CD4-positive, alpha-beta T cell (primary cell): ENCODE data around the gene UBXN7. TPM values are rescaled to one million over a fixed set of nuclear protein-coding genes. Genes with fewer than 3 reads are reported as not detected.

ENCODE experiments used
- ATAC-seq: fragments of 200-7000 bp; cut with Tn5 transposase; one replicate; pipeline ENCODE4 v1.10.0; 2022; ENCODE audit warnings: mild to moderate bottlenecking; ENCODE audit not compliant: poor library complexity
- CTCF ChIA-PET: fragments of 350-600 bp; sonication (Branson Sonifier 250); formaldehyde crosslinking; loops from one replicate; lab custom pipeline; 2021; ENCODE audit warnings: antibody characterized with exemption, inconsistent platforms; lab: Charles Lee
- POLR2A ChIA-PET: fragments of 350-600 bp; sonication (Branson Sonifier 250); formaldehyde crosslinking; loops from one replicate; lab custom pipeline; 2021; ENCODE audit warnings: antibody characterized with exemption, inconsistent platforms; lab: Charles Lee
- DNase-seq, 14 experiments: peaks; one replicate each; pipeline ENCODE4 v3.0.0-alpha.2; 2013 to 2020; ENCODE audit warnings: mixed read lengths in 2 of 14
- H3K27ac ChIP-seq, 2 donors: one replicate each; pipeline versions ENCODE4 v1.5.1 to v1.7.0; 2013; ENCODE audit warnings: low read length in 2 of 2, low read depth in 1 of 2, mild to moderate bottlenecking in 1 of 2
- H3K27me3 ChIP-seq, 2 experiments: 1 replicate in 1 of 2; 2 replicates in 1 of 2; pipeline versions ENCODE4 v1.6.1 to v1.7.0; 2013; ENCODE audit warnings: low read length in 2 of 2, control low read depth in 1 of 2, mild to moderate bottlenecking in 1 of 2, moderate library complexity in 1 of 2; ENCODE audit not compliant: insufficient read depth in 2 of 2, control insufficient read depth in 1 of 2
- H3K36me3 ChIP-seq: one replicate; pipeline ENCODE4 v1.6.1; 2013; ENCODE audit warnings: low read length, control low read depth; ENCODE audit not compliant: insufficient read depth
- H3K4me1 ChIP-seq: one replicate; pipeline ENCODE4 v1.6.1; 2013; ENCODE audit warnings: low read length, control low read depth; ENCODE audit not compliant: insufficient read depth
- H3K4me3 ChIP-seq: one replicate; pipeline ENCODE4 v1.5.1; 2013; ENCODE audit warnings: mild to moderate bottlenecking, low read length, moderate library complexity
- H3K9me3 ChIP-seq, 2 experiments: 1 replicate in 1 of 2; 2 replicates in 1 of 2; pipeline versions ENCODE4 v1.6.1 to v1.7.0; 2013; ENCODE audit warnings: low read length in 2 of 2, mild to moderate bottlenecking in 2 of 2, control low read depth in 1 of 2, moderate library complexity in 1 of 2; ENCODE audit not compliant: control insufficient read depth in 1 of 2, insufficient read depth in 1 of 2
- H3K27ac Mint-ChIP-seq: one replicate; pipeline ENCODE4 v1.8.0; 2020; ENCODE audit warnings: mixed read lengths
- H3K27me3 Mint-ChIP-seq: one replicate; pipeline ENCODE4 v1.8.0; 2021; ENCODE audit warnings: mixed read lengths
- H3K36me3 Mint-ChIP-seq: one replicate; pipeline ENCODE4 v1.8.0; 2021; ENCODE audit warnings: low read depth, mixed read lengths
- H3K4me1 Mint-ChIP-seq: one replicate; pipeline ENCODE4 v1.8.0; 2021; ENCODE audit warnings: low read depth, mixed read lengths
- H3K4me3 Mint-ChIP-seq: one replicate; pipeline ENCODE4 v1.8.0; 2020; ENCODE audit warnings: mild to moderate bottlenecking, mixed read lengths
- H3K9me3 Mint-ChIP-seq: one replicate; pipeline ENCODE4 v1.8.0; 2020; ENCODE audit warnings: mixed read lengths
- intact Hi-C, 2 experiments: fragments of 100-400 bp; cut with DNase I in 1 of 2; cut with micrococcal nuclease in 1 of 2; formaldehyde crosslinking; loops; one replicate each; pipeline versions ENCODE4 v1.15.1 to v1.9.0; 2023 to 2025; cut with DNase I, micrococcal nuclease
- total RNA-seq, 174 experiments: library from RNA in 2 of 174; stranded (reverse) in 2 of 174; gene quantifications; one replicate each; pipeline ENCODE4 v1.2.3 and lab custom pipeline; 2021 to 2026
- TF ChIP-seq, protein P1 (sequence below): fragments of 200-600 bp; IDR thresholded peaks from one replicate; pipeline ENCODE4 v1.8.0; 2022; ENCODE audit warnings: antibody characterized with exemption, mild to moderate bottlenecking

UBXN7 gene
- total RNA-seq, 2 experiments from 2014 or later = 75.3 to 83.6 TPM

DNA sequence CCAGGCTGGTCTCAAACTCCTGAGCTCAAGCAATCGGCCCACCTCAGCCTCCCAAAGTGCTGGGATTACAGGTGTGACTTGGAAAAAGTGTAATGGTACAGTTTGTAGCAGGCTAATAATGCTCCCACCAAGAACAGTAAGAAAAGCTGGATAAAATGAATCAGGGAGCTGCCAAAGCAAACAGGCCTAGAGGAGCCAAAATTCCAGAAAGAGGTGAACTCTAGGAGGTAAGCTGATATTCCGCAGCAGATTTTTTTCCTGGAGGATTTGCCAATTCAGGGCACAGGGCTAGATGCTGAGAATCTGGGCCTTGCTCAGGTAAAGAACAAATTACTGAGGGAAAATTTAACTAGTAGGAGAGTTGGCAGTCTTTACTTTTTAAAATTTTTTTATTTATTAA, 133.7 kb downstream of the UBXN7 start:
- Histone ChIP-seq H3K36me3 (no peaks in the 10 kb centered on the region), H3K4me1 (no peaks in the 10 kb centered on the region), H3K27me3 (no peaks in the 10 kb centered on the region), H3K4me3 (no peak overlapping the region), H3K9me3 (no peaks in the 10 kb centered on the region), H3K27ac (no peak overlapping the region)
- Mint-ChIP-seq H3K4me3 (no peak overlapping the region), H3K9me3 (no peaks in the 10 kb centered on the region), H3K27me3 (no peaks in the 10 kb centered on the region), H3K4me1 (no peaks in the 10 kb centered on the region), H3K36me3 (peaks cover 4% of the 10 kb centered on the region), H3K27ac (no peak overlapping the region)
- ChIA-PET POLR2A (no interaction called here), CTCF (no interaction called here)
- TF ChIP-seq, protein P1, sequence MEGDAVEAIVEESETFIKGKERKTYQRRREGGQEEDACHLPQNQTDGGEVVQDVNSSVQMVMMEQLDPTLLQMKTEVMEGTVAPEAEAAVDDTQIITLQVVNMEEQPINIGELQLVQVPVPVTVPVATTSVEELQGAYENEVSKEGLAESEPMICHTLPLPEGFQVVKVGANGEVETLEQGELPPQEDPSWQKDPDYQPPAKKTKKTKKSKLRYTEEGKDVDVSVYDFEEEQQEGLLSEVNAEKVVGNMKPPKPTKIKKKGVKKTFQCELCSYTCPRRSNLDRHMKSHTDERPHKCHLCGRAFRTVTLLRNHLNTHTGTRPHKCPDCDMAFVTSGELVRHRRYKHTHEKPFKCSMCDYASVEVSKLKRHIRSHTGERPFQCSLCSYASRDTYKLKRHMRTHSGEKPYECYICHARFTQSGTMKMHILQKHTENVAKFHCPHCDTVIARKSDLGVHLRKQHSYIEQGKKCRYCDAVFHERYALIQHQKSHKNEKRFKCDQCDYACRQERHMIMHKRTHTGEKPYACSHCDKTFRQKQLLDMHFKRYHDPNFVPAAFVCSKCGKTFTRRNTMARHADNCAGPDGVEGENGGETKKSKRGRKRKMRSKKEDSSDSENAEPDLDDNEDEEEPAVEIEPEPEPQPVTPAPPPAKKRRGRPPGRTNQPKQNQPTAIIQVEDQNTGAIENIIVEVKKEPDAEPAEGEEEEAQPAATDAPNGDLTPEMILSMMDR = no peak
- DNase-seq (no peak), ATAC-seq (no peak)
- intact Hi-C loops = no loop called here

Other genes with a start within 250 kb of the UBXN7 start
- not detected for gene ZDHHC19, start 221.0 kb downstream of the UBXN7 start, total RNA-seq
- gene SLC51A, start 215.9 kb downstream of the UBXN7 start, total RNA-seq = not detected
- gene PCYT1A, start 144.7 kb downstream of the UBXN7 start, total RNA-seq = 10 to 100 TPM; 49.8 to 54.7 TPM
- 1 to 10 TPM; 4.5 to 4.6 TPM for gene DYNLT2B, start 114.2 kb downstream of the UBXN7 start, total RNA-seq
- not detected for gene TM4SF19, start 94.0 kb downstream of the UBXN7 start, total RNA-seq
- gene RNF168, start 71.3 kb upstream of the UBXN7 start, total RNA-seq = 10 to 100 TPM; 26.1 to 27.4 TPM
- not detected for gene SMCO1, start 82.9 kb upstream of the UBXN7 start, total RNA-seq
- gene WDR53, start 136.1 kb upstream of the UBXN7 start, total RNA-seq = 10 to 100 TPM; 18.4 to 20.9 TPM
- 1 to 10 TPM; 5.4 to 6.0 TPM for gene FBXO45, start 136.2 kb upstream of the UBXN7 start, total RNA-seq
- 1 to 10 TPM; 7.4 to 8.4 TPM for gene NRROS, start 207.3 kb upstream of the UBXN7 start, total RNA-seq